ENCODE results near the gene TMEM218. TPM values are rescaled to one million over a fixed set of nuclear protein-coding genes. Genes with fewer than 3 reads are reported as not detected.

TMEM218 gene
- total and polyA plus RNA-seq, 2 of the 8 experiments (the other 6 are each of a cell fraction or from before 2014, with no cell fraction given) = 17.0 to 33.5 TPM

GRCh38 chr11:125083312-125084056, 27.9 kb downstream of the TMEM218 start:
- Histone ChIP-seq H3K9ac (replicated peaks in 1 of 4; ENCODE audit: extremely low read depth in 1 of 4, low read depth in 3 of 4, low read length in 3 of 4) (no peak overlapping the region), H3K27me3 (replicated peaks in 1 of 4; ENCODE audit: control insufficient read depth in 3 of 4, extremely low read depth in 1 of 4, insufficient read depth in 3 of 4, low read length in 3 of 4) (no peaks in the 10 kb centered on the region), H3K14ac (ENCODE audit: insufficient read length) (no peak overlapping the region), H3K23me2 (ENCODE audit: low read depth, low read length) (no peaks in the 10 kb centered on the region), H2BK5ac (ENCODE audit: low read depth, low read length) (no peak overlapping the region), H3K18ac (ENCODE audit: extremely low read depth, low read length) (no peak overlapping the region), H3K4ac (replicated peaks; ENCODE audit: insufficient read length, low read depth, low read length) (no peak overlapping the region), H3K79me1 (ENCODE audit: low read depth, low read length) (no peaks in the 10 kb centered on the region; the same call in 1 of the 2 replicates), H2AFZ (ENCODE audit: low read length) (no peak overlapping the region), H3K9me3 (ENCODE audit: insufficient read depth in 2 of 2, low read depth in 1 of 2, low read length in 1 of 2) (no peaks in the 10 kb centered on the region), H3K4me3 (ENCODE audit: extremely low read depth in 1 of 4, insufficient read depth in 2 of 4, low read depth in 3 of 4, low read length in 4 of 4) (no peak overlapping the region), H3K79me2 (ENCODE audit: control insufficient read depth in 1 of 2, insufficient read depth in 2 of 2, low read length in 2 of 2) (no peaks in the 10 kb centered on the region), H3K23ac (ENCODE audit: insufficient read length) (no peak overlapping the region), H2BK120ac (replicated peaks; ENCODE audit: low read depth, low read length) (no peak overlapping the region), H3K56ac (replicated peaks; ENCODE audit: insufficient read length, low read depth, low read length) (no peak overlapping the region), H3K36me3 (ENCODE audit: control insufficient read depth in 2 of 4, insufficient read depth in 4 of 4, low read length in 3 of 4) (no peaks in the 10 kb centered on the region), H2AK5ac (ENCODE audit: low read depth, low read length) (no peak overlapping the region), H3K27ac (ENCODE audit: low read depth, low read length) (no peak overlapping the region), H2BK12ac (ENCODE audit: low read depth, low read length) (no peak overlapping the region), H4K5ac (ENCODE audit: insufficient read length, low read depth, low read length) (no peak overlapping the region), H4K91ac (replicated peaks; ENCODE audit: insufficient read length, low read length) (no peak overlapping the region), H4K20me1 (replicated peaks in 1 of 2; ENCODE audit: control insufficient read depth in 1 of 2, insufficient read depth in 2 of 2, low read length in 2 of 2) (no peaks in the 10 kb centered on the region), H2BK15ac (ENCODE audit: low read length) (no peak overlapping the region), H4K8ac (ENCODE audit: extremely low read depth, insufficient read depth, low read length) (no peak overlapping the region), H3K4me1 (replicated peaks in 1 of 4; ENCODE audit: control insufficient read depth in 3 of 4, insufficient read depth in 4 of 4, low read length in 3 of 4) (peaks cover 0 to 3% (median 0%) of the 10 kb centered on the region in 4 experiments; a peak in 2 of 7 replicates), H2BK20ac (ENCODE audit: low read length) (no peak overlapping the region), H3K4me2 (ENCODE audit: insufficient read depth in 1 of 2, low read depth in 2 of 2, low read length in 2 of 2) (no peak overlapping the region)
- WGBS, 2 experiments (ENCODE audit: extremely low coverage in 1 of 2, insufficient coverage in 1 of 2, insufficient read length in 1 of 2, insufficient replicate concordance in 2 of 2, low coverage in 1 of 2, low lambda C conversion rate in 2 of 2, missing lambda C conversion rate in 1 of 2) = 91% methylated on average over 11 of the region's 11 CpGs; no CpG with 5 or more reads in 1 of the 2 experiments
- CTCF ChIA-PET (ENCODE audit: partially characterized antibody) = interaction anchor here (0.9 to 29.4 kb wide), 17 partner anchors 6 to 350 kb away, joined by 3 to 486 read pairs (median 5); partner anchors contain the start of gene TMEM218
- DNase-seq (ENCODE audit: low read depth in 1 of 2, low spot score in 2 of 2) (no peak), FAIRE-seq (no peak)
- POLR2A ChIA-PET (ENCODE audit: partially characterized antibody) = interaction anchor here (1.4 kb wide), 2 partner anchors 10 to 29 kb away, joined by 4 read pairs; partner anchors contain the start of gene TMEM218
- TF ChIP-seq PHF8 (conservative IDR thresholded peaks at IDR 0.05; ENCODE audit: low read depth, low read length) (no peak), CHD2 (IDR thresholded peaks at IDR 0.05; ENCODE audit: low read length) (no peak), E2F6 (IDR thresholded peaks at IDR 0.05) (no peak), RBBP5 (IDR thresholded peaks at IDR 0.05; ENCODE audit: borderline replicate concordance, low read depth, low read length) (no peak), ATF2 (IDR thresholded peaks at IDR 0.05; ENCODE audit: low read length) (no peak), POLR2AphosphoS5 (IDR thresholded peaks at IDR 0.05; ENCODE audit: low read depth, low read length) (no peak), NANOG (IDR thresholded peaks at IDR 0.05; ENCODE audit: insufficient read depth, low read depth, low read length, poor library complexity, severe bottlenecking) (no peak), SAP30 (IDR thresholded peaks at IDR 0.05; ENCODE audit: insufficient read depth, insufficient replicate concordance, low read length) (no peak), EP300 (IDR thresholded peaks at IDR 0.05; ENCODE audit: borderline replicate concordance in 1 of 2, low read depth in 2 of 2, low read length in 2 of 2) (no peak)
